K562 (cell line): Measurements from ENCODE around the gene PCBD1. TPM values are rescaled to one million over a fixed set of nuclear protein-coding genes. Genes with fewer than 3 reads are reported as not detected.

Experiments
- CCNT2 ChIP-seq: IDR thresholded peaks from 2 replicates; pipeline ENCODE4 v1.6.1; 2011; ENCODE audit warnings: borderline replicate concordance, low read depth, mild to moderate bottlenecking, moderate library complexity, mixed read lengths, low read length; ENCODE audit not compliant: insufficient read length; ENCODE audit errors: extremely low read depth
- SAP30 ChIP-seq: fragments of 200-600 bp; sonication (generic); IDR thresholded peaks from 2 replicates; pipeline ENCODE4 v1.6.1; 2012; ENCODE audit warnings: borderline replicate concordance, low read depth, mild to moderate bottlenecking, moderate library complexity, low read length, control low read depth, inconsistent platforms; ENCODE audit not compliant: insufficient read depth, poor library complexity, severe bottlenecking
- polyA plus RNA-seq, 8 experiments: library from polyadenylated mRNA; depleted of rRNA in 4 of 8; stranded (reverse) in 5 of 8; unstranded in 3 of 8; fragments of >200 nt; fragmentation: Nextera tagmentation in 2 of 8; fragmentation: Illumina TruSeq in 1 of 8; extraction: Ambion mirVana in 2 of 8; extraction: Trizol in 1 of 8; gene quantifications; 2 replicates each; pipeline versions ENCODE4 v1.2.1 to v1.2.3, GENCODE V29; 2011 to 2014; ENCODE audit warnings: inconsistent platforms in 1 of 8, missing spikeins in 1 of 8
- total RNA-seq, 7 experiments: library from RNA; depleted of rRNA in 6 of 7; stranded (reverse); fragments of >200 nt in 6 of 7; fragmentation: Illumina TruSeq in 2 of 7; extraction: Trizol in 2 of 7; gene quantifications; 2 replicates each; pipeline versions ENCODE4 v1.2.1 to v1.2.3, GENCODE V29; 2011 to 2021; ENCODE audit warnings: low replicate concordance in 1 of 7
- TF ChIP-seq, protein P1 (sequence below), 2 experiments: fragments of 450-650 bp in 1 of 2; sonication (generic) in 1 of 2; formaldehyde crosslinking in 1 of 2; IDR thresholded peaks; 2 replicates each; pipeline versions ENCODE4 v1.7.1 to v1.9.0; 2016 to 2022; ENCODE audit warnings: inconsistent platforms in 1 of 2, mild to moderate bottlenecking in 1 of 2, missing genetic modification reagents in 1 of 2

The PCBD1 gene
- total and polyA plus RNA-seq, 9 of the 15 experiments (the other 6 are each of a cell fraction or from before 2014, with no cell fraction given): 14.6 to 109 (median 57.0) TPM

DNA sequence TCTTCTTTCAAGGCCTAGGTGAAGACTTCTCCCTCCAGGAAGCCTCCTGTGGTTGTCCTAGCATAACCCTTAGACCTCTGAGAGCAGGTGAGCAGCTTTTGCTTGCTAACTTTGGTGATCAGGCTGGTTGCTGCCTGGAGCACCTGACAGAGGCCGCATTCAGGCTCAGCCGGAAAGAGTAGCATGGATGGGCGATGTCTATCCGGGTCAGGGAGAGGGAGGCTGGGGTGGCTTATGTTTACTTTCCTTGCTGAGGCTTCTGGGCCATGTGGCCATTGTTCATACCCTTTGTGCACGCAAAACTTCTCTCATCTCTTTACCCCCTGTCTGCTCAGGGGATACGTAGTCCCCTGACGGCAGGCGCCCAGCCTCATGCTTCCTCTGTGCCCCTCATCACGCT, 27.4 kb upstream of the PCBD1 start (continued):
- TF ChIP-seq, protein P1, sequence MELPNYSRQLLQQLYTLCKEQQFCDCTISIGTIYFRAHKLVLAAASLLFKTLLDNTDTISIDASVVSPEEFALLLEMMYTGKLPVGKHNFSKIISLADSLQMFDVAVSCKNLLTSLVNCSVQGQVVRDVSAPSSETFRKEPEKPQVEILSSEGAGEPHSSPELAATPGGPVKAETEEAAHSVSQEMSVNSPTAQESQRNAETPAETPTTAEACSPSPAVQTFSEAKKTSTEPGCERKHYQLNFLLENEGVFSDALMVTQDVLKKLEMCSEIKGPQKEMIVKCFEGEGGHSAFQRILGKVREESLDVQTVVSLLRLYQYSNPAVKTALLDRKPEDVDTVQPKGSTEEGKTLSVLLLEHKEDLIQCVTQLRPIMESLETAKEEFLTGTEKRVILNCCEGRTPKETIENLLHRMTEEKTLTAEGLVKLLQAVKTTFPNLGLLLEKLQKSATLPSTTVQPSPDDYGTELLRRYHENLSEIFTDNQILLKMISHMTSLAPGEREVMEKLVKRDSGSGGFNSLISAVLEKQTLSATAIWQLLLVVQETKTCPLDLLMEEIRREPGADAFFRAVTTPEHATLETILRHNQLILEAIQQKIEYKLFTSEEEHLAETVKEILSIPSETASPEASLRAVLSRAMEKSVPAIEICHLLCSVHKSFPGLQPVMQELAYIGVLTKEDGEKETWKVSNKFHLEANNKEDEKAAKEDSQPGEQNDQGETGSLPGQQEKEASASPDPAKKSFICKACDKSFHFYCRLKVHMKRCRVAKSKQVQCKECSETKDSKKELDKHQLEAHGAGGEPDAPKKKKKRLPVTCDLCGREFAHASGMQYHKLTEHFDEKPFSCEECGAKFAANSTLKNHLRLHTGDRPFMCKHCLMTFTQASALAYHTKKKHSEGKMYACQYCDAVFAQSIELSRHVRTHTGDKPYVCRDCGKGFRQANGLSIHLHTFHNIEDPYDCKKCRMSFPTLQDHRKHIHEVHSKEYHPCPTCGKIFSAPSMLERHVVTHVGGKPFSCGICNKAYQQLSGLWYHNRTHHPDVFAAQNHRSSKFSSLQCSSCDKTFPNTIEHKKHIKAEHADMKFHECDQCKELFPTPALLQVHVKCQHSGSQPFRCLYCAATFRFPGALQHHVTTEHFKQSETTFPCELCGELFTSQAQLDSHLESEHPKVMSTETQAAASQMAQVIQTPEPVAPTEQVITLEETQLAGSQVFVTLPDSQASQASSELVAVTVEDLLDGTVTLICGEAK (IDR thresholded peaks at IDR 0.05): peak; percentile 75
- TF ChIP-seq, protein P1 (CRISPR knock-in tag; IDR thresholded peaks at IDR 0.05): no peak
- TF ChIP-seq CCNT2 (no peak), SAP30 (no peak)
